ENCODE measurements around the gene CRABP2.

GRCh38 chr1:156652992-156653355 lies 52.4 kb downstream of the CRABP2 start:
- TF ChIP-seq REST (IDR thresholded peaks at IDR 0.05; ENCODE audit: insufficient read depth in 1 of 2, low read depth in 2 of 2, low read length in 2 of 2) (0 out of 4 replicates have a peak, but pooled peaks of 1 of the 2 experiments have one; percentile 13), POLR2AphosphoS5 (IDR thresholded peaks at IDR 0.05; ENCODE audit: low read depth, low read length) (no peak), SIN3A (IDR thresholded peaks at IDR 0.05; ENCODE audit: borderline replicate concordance, insufficient read depth, low read length) (no peak)
